Inflammatory macrophage treated with lipopolysaccharide for 4 hours (primary cell): ENCODE data around the gene CREBZF.
"Not testable (repeated sequence)": the region's sequence is repeated elsewhere in the genome, so short reads cannot be mapped to it uniquely, and the experiment has no call there.

Source experiments
- DNase-seq: peaks from one replicate; pipeline ENCODE4 v3.0.0-alpha.2; 2020

CREBZF gene

DNA sequence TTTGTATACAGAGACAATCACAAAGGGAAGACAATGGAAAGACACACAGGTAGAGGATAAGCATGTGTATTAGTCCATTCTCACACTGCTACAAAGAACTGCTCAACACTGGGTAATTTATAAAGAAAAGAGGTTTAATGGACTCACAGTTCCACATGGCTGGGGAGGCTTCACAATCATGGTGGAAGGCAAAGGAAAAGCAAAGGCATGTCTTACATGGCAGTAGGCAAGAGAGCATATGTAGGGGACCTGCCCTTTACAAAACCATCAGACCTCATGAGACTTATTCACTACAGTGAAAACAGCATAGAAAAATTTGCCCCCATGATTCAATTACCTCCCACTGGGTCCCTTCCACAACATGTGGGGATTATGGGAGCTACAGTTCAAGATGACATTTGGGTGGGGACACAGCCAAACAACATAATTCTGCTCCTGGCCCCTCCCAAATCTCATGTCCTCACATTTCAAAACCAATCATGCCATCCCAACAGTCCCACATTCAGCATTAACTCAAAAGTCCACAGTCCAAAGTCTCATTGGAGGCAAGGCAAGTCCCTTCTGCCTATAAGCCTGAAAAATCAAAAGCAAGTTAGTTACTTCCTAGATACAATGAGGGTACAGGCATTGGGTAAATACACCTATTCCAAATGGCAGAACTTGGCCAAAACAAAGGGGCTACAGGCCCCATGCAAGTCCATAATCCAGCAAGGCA is 6.2 kb upstream of the CREBZF start:
- not testable (repeated sequence) for DNase-seq

DNA sequence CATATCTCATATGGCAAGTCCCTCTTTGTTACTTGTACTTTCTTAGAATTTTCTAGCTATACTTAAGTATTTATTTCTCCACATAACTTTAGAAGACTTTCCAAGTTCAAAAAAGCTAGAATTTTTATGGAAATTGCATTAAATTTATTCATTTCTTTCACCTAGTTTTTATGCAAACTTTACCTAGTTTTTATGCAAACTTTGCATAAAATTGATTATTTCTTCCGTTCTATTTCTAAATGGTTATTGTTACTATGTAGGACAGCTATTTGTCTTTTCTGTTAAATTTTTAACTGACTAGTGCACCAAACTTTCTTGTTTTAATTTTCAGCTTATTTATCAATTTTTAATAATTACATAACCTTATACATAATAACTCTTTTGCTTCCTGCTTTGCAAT is 3.2 kb upstream of the CREBZF start:
- no peak for DNase-seq

DNA sequence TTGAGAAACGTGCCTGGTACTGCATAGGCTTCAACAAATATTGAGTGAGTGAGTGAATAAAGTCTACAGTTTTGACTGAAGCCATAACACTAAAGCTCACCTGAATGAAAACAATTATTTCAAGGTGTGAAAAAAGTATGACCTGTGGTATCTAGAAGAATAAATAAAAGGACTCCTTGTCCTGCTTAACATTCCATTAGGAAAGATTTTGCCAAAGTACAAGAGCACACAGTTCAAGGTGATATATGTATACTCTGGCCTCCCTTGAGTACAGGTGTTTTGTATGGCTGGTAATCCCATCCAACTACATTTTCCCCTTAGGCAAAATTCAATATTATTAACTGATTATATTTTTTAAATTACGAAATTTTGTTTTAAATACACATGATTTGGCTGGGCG is 1.8 kb upstream of the CREBZF start:
- DNase-seq, result no peak

DNA sequence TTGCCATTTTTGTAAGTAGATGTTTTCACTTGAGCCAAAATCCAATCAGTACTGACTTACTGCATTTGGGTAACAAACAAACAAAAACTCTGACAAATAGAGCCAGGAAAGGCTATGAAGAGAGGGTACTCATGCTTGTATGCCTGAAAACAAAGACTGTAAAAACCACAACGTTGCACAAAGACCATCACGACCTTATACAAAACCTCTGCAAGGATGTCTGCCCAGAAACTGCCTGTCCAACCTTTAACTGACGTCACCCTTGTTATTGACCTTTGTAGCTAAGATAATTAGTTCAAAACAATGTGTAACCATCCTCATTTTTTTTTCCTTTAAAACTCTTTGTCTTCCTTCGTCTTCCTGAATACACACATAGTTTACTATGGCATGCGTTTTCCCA is 804 bp upstream of the CREBZF start:
- no peak for DNase-seq

DNA sequence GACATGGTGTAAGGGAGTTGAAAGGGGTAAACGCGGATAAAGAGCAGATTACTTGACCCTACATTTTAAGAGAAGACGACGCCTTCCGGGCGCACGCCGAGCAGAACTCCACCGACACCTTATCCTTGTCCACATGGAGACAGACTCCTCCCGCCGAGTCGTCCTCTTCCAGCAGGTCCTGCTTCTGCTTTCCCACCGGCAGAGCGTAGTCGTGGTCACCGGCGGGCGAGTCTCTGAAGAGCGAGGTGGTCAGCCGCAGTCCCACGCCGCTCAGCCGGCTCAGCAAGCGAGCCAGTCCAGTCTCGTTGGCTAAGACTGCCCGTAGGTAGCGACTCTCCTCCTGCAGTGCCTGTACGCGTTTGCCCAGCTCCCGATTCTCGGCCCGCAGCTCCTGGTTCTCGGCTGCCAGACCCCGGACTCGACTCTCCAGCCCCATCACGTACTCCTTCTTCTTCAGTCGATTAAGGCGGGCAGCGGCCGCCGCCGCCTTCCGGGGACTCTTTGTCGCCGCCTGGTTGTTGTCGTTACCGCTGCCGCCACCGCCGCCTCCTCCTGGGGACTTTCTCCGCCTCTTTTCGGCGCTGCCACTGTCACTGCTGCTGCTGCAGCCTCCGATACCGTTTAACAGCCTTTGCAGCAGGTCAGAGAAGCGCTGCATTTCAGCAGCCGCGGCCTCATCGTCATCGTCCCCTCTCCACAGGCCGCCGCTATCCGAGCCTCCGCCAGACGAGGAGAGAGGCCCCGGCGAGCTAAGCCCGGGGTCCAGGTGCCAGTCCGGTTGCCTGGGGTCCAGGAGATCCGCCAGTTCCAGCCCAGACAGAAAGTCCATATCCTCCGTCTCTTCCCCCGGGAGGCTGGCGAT is 945 bp downstream of the CREBZF start:
- DNase-seq, result peak; percentile 81

DNA sequence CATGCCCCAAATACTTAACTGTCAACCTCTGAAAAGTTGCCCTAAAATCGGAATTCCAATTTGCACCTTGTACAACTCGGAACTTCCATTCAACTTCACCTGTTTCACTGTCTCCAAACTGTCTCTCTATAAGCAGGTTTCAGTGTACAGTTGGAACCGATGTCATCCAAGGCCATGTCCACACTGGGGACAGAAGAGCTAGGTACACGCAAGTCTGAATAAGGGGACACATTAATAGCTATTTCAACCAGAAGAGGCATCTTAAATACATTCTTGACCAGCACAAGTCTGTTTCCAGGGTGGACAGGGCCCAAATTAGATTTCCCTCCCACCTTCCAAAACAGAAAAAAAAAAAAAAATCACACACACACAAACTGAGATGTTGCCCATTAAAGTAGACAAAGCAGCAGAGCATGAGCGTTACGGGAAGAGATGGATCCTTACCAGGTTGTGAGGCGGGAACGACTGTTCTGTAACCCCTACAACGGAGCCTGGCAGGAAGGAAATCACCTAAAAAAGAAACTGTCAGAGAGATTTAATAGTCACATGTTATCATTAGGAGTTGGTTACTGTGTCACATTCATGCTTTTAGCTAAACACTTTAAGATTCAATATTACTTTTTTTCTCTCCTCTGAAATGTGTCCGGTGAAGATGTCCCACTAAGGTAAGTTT is 1.7 kb downstream of the CREBZF start:
- DNase-seq, result no peak

DNA sequence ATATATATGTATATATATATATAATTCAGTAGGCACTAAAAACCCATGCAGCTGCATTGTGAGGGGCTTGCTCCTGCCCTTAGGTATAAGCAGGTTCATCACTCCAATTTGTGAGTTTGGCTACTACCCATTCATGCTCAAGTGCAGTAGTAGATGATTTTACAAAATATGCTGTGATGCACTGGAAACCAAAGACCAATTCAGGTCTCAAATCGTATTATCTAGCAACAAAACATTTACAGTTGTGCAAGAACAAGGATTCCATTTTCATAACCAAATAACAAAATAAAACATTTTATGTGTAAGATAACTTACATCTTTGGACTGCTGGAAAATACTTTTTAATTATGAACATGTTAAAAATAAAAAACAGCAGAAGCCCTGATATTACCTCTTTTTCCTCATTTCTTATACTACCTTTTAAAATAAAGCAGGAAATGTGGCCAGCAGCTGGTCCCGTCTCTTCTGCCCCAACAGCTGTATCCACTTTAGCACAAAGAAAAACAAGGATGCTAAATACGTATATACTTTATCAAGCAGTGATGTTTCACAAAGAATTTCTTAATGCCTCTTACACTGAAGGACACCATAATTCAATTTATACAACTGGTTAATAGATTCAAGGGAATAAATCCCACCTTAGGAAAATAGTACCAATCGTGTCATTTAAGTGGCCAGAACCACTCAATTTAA is 2.8 kb downstream of the CREBZF start:
- no peak for DNase-seq

DNA sequence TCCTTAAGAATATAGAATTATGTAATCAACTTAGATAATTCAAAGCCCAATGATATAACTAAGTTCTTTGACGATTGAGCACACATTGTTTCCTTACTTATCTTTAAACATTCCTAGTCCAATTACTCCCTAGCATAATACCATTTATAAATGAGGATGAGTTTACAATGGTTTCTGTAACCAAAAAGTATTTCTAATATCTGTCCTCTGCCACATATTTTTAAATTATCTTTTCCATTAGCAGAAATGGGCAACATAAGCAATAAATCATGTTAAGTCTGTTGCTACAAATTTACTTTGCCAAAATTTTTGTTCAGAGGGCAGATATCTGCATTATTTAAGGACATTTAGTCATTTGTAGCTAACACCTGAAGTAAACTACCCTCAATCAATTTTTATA is 6.7 kb downstream of the CREBZF start:
- DNase-seq, result no peak

DNA sequence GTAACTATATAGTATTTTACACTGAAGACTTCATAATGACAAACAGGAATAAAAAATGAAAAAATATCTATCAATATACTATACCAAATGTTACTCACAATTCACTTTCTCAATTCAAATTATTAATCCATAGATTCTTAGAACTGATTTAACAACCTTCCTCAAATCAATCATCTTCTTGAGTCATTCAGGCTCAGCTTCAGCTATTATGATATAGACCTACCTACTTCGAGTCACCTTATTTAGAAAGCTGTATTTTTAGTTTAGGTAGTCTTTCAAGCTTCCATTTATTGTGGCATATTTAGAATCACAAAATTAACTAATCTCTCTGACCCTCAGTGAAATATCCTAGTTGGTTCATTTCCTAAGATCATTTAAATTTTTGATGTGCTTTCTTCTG is 8.2 kb downstream of the CREBZF start:
- no peak for DNase-seq

DNA sequence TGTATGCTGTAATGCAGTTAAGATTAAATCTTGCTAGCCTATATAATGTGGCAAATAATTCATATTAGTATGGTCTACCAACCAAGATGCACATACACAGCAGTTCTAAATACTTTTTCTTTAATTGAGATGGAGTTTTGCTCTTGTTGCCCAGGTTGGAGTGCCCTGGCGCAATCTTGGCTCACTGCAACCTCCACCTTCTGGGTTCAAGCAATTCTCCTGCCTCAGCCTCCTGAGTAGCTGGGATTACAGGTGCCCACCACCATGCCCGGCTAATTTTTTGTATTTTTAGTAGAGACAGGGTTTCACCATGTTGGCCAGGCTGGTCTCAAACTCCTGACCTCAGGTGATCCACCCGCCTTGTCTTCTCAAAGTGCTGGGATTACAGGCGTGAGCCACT is 10.6 kb downstream of the CREBZF start:
- DNase-seq, result not testable (repeated sequence)

DNA sequence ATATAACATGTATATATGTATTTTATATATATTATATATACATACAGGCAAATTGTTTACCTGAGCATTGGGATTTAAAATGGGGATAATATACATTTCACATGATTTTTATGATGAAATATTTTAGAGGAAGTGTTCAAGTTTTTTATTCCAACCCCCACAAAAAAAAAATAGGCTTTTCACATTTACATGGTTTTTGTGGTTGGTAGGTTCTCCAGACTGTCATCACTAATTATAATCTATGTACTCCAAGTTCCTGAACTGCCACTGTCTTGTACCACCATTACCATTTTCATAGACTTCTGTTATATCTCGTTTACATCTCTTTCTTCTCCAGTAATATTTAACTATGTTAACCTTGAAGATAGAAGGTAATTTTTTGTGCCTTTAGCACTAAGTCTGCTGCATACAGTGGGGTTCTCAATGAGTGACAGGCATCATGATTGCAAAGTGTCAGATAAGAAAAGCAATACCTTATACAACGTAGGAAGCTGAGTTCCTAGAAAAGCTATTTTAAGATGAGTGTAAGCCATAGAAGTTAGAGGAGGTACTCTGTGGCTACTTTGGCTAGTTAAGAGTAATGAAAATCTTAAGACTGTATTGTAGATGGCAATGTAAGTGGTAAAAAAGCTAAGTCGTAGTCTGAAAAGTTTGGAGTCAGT is 12.0 kb downstream of the CREBZF start:
- peak; percentile 26 for DNase-seq

DNA sequence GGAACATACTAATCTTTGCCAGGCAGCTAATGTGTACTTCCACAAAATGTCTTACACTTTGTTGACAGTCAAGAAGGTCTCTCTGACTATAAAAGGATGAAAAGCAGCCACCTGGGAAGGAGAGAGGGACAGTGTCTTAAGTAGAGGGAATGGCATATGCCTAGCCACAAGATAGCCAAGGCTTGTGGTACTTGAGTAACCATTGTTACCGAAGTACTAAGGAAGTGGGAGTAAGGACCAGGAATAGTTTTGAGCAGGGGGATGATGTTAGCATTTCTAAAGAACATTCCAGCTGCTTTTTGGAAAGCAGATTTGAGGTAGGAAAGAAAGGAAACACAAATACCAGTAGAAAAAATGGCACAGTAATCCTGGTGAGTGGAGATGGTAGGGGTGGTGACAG is 13.8 kb downstream of the CREBZF start:
- DNase-seq, result no peak

DNA sequence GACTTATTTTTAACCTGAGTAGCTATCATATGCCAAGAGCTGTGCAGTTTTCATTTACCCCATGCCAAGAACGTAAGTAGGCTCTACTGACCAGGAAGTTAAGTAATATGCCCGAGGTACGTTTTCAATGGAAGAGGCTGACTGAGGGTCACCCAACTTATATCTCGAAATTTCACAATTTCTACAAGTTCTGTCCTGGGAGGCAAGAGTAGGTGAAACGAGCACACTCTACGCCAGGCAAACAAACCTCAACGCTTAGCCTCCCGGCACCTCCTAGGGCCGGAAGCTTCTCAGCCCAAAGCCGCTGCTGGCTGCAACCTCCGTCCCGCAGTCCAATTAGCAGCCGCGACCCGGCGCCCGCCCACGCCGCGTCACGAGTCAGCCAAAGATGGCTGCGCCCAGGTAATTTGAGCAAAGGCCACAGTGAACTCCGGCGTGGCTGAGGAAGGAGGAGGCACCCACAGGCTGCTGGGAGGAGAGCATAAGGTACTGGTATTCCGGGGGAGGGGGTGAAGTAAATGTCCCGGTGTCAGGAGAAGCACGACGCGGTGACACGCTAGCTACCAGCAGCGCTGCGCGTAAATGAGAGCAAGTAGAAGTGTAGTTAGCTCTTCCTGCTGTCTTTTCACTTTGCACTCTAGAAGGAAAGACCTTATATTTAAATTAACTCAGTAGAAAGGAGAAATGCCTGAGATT is 17.2 kb downstream of the CREBZF start, which contains the start of gene TMEM126A:
TMEM126A (plus strand) TSS at position 364 of the 696 bp plus-strand sequence. CDS start 2,289 bp downstream, outside the sequence.
- DNase-seq, result peak; percentile 86

DNA sequence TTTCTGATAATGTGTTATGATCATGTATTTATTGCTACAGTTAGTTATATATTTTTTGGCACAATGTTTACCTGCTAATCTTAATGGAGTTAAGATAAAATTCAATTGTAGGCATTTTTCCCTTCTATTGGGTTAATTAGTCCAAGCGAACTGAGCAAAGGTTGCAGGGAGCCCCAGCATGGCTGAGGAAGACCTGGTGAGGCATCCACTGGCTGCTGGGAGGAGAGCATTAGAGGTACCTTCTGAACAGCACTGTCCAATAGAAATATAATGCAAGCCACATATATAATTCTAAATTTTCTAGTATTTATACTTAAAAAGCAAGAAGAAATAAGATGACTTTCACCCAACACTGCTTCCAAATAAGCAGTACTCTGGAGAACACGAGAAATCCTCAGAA is 17.9 kb downstream of the CREBZF start:
- no peak for DNase-seq

DNA sequence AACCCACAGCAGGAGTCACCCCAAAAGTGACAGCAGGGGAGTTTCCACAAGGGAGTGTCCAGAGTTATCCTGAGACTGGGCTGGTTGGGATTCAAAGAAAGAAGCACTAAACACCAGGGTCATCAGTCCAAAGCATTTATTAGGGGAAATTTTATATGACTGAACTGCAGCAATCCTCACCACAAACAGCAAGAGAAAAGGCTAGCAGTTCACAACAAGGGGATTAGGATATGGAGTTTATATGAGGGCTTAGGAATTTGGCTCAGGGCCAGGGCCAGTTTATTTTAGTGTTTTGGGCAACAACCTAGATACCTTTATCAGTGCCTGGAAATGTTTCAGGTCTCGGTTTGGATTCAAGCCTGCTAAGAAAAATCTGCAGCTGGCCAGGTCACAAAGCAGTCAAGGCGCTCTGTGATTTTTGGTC is 21.7 kb downstream of the CREBZF start:
- DNase-seq, result peak; percentile 39

DNA sequence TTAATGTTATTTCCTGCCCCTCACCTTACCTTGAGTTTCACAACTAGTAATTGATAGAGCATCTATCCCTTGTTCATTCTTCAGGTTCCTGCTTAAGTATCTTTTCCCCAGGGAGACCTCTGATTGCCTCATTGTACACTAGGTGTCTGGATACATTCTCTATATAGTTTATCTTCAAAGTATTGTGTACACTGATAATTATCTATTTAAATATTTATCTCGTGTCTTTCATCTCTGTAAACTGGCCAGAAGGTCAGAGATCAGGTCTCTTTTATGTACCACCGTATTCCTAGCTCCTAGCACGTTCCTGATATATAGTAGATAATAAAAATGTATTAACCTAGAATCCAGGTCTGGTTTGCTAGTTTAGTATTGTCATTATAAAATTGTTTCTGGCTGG is 30.2 kb downstream of the CREBZF start:
- no peak for DNase-seq

DNA sequence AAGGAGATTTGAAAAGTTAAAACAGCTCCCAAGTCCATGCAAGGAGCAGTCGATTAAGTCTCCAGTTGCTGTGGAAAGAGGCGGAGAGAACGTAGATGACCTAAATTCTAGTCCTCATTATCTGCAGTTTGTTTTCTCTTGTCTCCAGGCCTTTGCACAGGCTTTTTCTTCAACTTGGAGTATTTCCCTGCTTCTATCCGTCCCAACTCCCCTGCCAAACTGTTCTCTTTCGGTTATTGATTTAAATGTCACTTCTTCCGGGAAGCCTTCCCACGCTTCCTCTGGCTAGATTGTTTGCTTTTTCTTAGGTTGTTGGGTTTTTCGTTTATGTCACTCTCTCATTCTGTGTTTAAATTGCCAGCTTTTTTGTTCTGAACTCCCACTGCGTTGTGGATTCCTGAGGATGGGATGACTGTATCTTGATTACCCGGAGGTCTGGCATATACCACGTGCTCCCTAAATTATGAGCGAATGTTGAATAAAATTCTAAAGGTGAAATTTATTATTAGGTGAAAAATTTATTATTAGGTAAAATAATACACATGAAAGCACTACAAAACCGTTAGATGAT is 36.1 kb downstream of the CREBZF start:
- peak; percentile 23 for DNase-seq

DNA sequence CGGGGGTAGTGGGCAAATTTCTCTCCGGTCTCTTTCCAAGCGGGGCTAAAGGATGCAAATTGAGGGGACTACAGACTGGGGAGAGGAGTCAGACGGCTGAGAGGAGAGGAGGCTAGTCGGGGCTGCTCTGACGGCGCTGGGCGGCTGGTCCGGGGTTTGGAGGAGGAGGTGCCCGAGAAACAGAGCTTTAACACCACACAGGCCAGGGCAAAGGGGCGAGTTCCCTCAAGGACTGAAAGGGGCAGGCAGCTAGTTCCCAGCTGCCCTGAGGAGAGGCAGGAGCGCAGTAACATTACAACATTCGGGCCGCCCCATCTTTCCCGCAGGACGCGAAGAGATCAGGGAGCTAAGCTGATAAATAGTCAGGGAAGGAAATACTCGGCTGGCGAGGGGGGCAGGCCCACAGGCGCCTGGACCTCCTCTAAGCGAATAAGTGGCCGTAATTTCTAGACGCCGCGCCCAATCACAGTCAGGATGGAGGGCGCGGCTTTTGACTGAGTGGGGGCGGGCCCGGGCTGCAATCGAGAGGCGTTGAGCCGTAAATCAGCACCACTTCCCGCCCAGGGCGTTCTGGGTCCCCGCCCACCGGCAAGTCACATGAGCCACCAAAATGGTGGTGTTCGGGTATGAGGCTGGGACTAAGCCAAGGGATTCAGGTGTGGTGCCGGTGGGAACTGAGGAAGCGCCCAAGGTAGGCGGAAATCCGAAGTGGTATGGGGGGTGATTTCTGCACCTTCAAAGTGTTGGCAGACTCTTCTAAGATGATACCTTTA is 36.7 kb downstream of the CREBZF start, which contains the start of gene TMEM126B:
TMEM126B (plus strand) TSS at position 596 of the 773 bp plus-strand sequence; CDS start at position 611, 15 bp downstream.
- peak; percentile 97 for DNase-seq

DNA sequence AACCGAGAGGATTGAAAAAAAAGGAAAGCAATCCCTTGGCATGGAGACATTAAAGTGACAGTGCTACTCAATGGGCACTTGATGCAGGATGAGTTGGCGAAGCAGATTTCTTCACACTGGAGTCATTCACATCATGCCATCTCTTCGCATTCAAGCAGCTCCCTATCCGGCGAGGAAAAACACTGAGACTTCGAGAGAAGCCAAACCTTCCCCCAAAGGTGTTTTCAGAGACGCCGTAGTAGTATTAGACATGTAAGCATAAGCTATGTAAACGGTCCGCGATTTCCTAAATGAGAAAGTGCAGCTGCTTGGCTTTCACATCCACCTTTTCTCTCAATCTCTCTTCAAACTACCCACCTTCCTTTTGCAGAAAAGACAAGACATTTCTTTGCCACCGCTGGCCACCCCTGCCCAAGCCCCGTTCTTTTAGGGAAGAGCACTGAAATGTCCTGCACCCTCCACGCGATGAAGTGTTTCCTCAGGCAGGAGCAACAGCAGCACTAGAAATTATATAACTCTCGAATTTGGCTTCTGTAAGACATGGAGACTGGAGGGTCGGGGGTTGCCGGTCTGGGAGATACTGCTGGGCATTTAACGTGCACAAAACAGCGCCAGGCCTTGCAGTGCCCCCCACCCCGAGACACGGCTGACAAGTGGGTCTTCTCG is 37.5 kb downstream of the CREBZF start, which contains the start of gene DLG2:
DLG2 (minus strand) TSS at position 13 of the 666 bp plus-strand sequence.
- DNase-seq, result peak; percentile 32

DNA sequence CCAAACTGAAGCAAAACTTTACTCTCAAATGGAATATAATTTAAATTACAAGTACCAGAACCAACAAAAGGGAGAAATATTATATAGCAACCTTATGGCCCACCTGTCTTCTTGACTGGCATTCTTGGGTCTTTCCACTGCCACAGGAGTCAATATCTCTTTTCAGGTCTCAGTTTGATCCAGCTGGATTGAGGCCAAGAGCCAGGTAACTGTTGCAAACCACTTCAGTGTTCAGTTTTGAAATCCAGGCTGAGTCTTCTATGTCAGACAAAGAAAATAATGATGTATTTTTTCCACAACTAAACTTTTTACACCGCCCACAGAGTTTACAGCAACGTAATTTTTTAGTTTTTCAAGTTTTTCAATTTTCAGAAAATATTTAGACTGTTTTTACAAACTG is 38.4 kb downstream of the CREBZF start:
- DNase-seq, result no peak
